ENCODE data around the gene NELFB.

Gene NELFB

DNA sequence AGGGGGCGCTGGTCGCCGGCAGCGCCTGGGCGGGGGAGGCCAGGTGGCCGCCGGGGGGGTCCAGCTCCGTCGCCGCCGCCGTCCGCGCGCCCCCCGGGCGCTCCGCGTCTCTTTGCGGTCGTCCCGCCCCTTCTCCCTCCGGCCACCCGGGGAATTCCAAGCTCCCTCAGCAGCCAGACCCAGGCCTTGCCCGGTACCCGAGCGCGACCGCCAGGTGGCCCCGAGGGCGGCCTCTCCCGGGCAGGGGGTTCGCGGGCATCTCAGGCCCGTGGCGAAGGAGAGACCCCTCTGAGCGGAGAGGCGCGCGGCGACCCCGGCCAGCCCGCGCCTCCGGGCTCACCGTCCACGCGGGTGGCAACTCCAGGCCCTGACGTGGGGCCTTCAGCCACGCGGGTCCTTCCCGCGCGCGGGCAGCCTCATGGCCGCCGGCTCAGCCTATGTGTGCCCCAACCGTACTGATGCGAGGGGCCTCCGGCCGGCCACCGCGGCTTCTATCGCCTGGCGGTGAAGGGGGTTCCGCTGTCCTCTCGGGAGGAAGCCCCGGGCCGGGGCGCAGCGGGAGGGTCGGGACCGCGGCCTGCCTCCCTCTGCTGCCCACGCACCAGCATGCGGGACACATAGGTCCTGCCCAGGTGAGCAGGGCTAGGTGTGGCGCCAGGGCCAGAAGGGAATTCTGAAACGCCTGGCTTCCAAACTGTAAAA lies 47.5 kb downstream of the NELFB start:
- no peak for DNase-seq (ENCODE audit: low read depth)
- peak overlapping the region; percentile 41 for H3K4me3 ChIP-seq (ENCODE audit: low read length)
- TF ChIP-seq, protein P1, sequence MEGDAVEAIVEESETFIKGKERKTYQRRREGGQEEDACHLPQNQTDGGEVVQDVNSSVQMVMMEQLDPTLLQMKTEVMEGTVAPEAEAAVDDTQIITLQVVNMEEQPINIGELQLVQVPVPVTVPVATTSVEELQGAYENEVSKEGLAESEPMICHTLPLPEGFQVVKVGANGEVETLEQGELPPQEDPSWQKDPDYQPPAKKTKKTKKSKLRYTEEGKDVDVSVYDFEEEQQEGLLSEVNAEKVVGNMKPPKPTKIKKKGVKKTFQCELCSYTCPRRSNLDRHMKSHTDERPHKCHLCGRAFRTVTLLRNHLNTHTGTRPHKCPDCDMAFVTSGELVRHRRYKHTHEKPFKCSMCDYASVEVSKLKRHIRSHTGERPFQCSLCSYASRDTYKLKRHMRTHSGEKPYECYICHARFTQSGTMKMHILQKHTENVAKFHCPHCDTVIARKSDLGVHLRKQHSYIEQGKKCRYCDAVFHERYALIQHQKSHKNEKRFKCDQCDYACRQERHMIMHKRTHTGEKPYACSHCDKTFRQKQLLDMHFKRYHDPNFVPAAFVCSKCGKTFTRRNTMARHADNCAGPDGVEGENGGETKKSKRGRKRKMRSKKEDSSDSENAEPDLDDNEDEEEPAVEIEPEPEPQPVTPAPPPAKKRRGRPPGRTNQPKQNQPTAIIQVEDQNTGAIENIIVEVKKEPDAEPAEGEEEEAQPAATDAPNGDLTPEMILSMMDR (conservative IDR thresholded peaks at IDR 0.05; ENCODE audit: low read length) = peak; percentile 28; the same call in 1 of the 2 replicates

DNA sequence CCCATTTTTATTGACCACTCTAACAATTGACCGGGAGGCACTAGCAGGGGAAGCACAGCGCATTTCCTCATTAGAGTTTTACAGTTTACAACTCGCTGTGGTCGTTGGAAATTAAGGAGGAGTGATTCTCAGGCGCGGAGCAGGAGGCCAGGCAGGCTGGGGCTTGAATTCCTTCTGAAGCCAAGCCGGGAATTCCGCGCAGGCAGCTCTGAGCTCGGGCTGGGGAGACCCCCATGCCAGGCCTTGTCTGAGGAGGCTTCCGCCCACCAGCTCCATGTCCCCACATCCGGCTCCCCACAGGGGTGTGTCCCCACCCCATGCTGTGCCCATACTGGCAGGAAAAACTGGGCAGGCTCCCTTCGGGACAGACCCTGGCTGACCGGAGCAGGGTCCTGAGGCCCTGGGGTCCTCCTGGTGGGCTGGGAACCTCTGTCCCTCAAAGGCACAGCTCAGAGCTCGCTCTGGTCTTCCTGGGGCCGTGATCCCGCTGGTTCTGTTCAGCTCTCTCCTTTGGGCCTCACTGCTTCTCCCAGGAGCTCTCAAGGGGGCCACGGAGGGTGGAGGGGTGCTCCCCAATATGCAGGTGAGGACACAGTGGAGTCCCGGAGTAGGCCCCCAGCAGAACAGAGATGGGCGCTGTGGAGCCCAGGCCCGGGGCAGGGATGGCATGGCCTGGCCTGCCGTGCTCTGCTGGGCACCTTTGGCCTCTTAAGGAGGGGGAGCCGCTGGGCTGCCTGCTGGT lies 48.2 kb downstream of the NELFB start:
- DNase-seq (ENCODE audit: low read depth) = no peak
- TF ChIP-seq, protein P1 (conservative IDR thresholded peaks at IDR 0.05; ENCODE audit: low read length) = no peak
- H3K4me3 ChIP-seq (ENCODE audit: low read length) = no peak overlapping the region

DNA sequence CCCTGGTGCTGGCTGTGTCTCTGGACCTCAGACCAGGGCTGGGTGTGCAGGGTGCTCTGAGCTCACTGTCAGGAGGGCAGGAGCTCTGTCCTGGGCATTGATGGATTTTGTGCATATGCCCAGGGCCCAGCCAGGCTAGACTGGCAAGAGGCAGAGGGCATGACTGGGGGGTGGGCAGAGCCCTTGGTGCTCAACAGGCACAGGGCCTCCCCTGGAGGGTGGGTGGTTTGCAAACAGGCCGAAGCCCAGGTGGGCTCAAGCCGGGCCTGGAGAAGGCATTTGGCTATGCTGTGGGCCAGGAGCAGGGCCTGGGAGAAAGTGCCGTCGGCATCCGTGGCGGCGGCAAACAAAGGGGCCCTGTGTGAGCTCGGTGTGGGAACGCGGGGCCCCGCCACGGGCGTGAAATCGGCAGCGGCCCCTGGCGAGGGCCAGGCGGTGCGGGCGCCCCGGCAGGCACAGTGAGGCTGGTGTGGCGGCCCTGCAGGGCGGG lies 48.8 kb downstream of the NELFB start:
- DNase-seq (ENCODE audit: low read depth) = no peak
- H3K4me3 ChIP-seq (ENCODE audit: low read length) = no peak overlapping the region
- TF ChIP-seq, protein P1 (conservative IDR thresholded peaks at IDR 0.05; ENCODE audit: low read length) = no peak

DNA sequence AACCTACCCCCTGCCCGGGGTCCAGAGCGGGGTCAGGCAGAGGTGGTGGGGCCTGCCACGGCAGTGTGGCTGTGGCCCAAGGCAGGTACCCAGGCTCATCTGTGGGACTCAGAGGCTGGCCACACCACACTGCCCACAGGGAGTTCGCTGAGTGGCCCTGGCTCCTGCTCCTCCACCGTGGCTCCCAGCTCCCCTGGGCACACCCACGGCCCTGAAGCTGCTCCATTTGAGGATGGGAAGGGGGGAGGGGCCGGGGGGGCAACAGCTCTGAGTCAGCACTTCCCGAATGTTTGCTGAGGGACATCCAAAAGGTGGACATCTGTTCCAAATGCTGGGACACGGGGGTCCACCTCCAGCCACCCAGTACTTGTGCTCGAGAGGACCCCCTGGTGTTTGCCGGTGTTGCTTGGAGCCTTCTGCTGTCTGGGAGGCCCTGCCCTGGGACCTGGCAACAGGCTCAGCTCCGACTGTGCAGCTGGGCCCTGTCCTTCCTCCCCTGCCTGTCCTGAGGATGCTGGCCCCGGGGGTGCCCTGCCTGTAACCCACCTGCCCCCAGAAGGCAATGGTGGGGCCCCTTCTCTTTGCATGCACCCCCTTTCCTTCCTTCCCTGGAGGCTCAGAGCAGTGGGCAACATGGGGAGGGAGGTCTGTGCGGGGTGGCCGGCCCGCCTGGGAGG lies 49.4 kb downstream of the NELFB start:
- no peak for DNase-seq (ENCODE audit: low read depth)
- TF ChIP-seq, protein P1 (conservative IDR thresholded peaks at IDR 0.05; ENCODE audit: low read length) = no peak
- H3K4me3 ChIP-seq (ENCODE audit: low read length) = no peak overlapping the region

DNA sequence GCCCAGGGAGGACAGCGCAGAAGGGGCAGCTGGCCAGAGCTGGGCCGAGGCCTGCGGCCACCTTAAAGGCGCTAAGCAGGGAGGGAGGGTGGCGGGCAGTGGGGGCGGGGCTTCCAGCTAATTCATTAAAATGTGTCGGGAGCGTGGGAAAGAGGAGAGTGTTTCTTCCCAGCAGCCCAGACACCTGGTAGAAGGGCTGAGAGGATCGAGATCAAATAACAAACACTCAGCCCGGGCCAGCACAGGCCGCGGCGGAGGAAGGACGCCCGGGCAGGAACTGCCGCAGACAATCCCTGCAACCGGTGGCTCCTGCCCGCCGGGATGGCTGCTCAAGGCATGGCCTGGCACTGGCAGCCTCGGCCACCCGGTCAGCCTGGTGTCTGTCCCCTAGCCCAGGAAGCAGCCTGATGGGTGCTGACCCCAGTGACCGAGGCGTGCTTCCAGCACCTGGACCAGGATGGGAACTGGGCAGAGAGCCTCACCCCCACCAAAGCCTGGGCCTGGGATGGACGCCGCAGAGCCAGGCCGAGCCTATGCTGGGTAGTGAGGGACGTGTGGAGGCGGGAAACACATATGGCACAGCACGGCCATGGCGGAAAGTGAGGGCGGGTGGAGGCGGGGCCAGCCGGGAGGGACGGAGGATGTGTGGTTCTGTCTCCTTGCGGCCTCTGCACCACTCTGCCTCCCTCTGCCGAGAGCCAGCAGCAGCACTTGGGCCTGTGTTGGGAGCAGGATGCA lies 50.1 kb downstream of the NELFB start:
- TF ChIP-seq, protein P1 (conservative IDR thresholded peaks at IDR 0.05; ENCODE audit: low read length) = no peak
- no peak for DNase-seq (ENCODE audit: low read depth)
- H3K4me3 ChIP-seq (ENCODE audit: low read length) = no peak overlapping the region

DNA sequence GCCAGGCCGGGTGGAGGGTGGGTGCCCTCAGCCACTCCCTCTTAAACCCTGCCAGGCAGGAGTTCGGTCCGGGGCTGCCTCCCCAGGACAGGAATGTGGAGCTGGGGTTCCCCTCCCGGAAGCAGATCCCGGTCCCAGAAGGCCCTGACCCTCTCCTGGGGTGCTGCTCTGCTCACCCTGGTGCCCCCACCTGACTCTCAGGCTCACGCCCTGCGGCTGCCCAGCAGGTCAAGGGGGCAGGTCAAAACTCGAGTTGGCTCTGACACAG lies 50.6 kb downstream of the NELFB start:
- no peak overlapping the region for H3K4me3 ChIP-seq (ENCODE audit: low read length)
- DNase-seq (ENCODE audit: low read depth) = no peak
- TF ChIP-seq, protein P1 (conservative IDR thresholded peaks at IDR 0.05; ENCODE audit: low read length) = no peak
